ENCODE results near the gene COX5A.

DNA sequence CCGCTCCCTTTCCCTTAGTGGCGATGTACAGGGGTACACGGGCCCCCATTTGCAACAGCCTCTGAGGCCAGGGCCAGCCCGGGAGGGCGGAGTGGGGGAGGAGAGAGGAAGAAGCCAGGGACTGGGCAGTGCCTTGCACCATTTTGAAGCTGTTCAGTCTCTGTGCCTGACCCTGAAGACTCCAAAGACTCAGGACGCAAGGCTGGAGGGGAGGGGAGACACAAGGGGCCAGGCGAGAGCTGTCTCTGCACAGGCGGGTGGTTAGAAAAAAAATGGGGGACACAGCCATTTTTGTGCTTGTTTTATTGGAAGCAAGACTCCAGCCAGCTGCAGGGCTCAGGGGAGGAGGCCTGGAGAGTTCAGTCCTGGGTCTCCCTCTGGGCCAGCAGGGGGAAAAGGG is 17.1 kb upstream of the COX5A start:
- TF ChIP-seq EP300 (IDR thresholded peaks at IDR 0.05) (no peak), POLR2A (IDR thresholded peaks at IDR 0.05) (no peak)
- TF ChIP-seq, protein P1, sequence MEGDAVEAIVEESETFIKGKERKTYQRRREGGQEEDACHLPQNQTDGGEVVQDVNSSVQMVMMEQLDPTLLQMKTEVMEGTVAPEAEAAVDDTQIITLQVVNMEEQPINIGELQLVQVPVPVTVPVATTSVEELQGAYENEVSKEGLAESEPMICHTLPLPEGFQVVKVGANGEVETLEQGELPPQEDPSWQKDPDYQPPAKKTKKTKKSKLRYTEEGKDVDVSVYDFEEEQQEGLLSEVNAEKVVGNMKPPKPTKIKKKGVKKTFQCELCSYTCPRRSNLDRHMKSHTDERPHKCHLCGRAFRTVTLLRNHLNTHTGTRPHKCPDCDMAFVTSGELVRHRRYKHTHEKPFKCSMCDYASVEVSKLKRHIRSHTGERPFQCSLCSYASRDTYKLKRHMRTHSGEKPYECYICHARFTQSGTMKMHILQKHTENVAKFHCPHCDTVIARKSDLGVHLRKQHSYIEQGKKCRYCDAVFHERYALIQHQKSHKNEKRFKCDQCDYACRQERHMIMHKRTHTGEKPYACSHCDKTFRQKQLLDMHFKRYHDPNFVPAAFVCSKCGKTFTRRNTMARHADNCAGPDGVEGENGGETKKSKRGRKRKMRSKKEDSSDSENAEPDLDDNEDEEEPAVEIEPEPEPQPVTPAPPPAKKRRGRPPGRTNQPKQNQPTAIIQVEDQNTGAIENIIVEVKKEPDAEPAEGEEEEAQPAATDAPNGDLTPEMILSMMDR (IDR thresholded peaks at IDR 0.05) = no peak
